Measurements from ENCODE around the gene KBTBD13.
"Not testable (repeated sequence)": the region's sequence is repeated elsewhere in the genome, so short reads cannot be mapped to it uniquely, and the experiment has no call there.

KBTBD13 gene

GRCh38 chr15:65087873-65088642 lies 11.5 kb downstream of the KBTBD13 start:
- no peak for TF ChIP-seq CTCF (IDR thresholded peaks at IDR 0.05; ENCODE audit: low read depth, low read length, missing control alignments)
- H3K4me3 ChIP-seq (ENCODE audit: low read depth, low read length), result no peak overlapping the region
- no peak for DNase-seq (ENCODE audit: low read depth)

GRCh38 chr15:65088643-65089021 lies 12.1 kb downstream of the KBTBD13 start:
- H3K4me3 ChIP-seq (ENCODE audit: low read depth, low read length), result no peak overlapping the region
- no peak for DNase-seq (ENCODE audit: low read depth)
- TF ChIP-seq CTCF (IDR thresholded peaks at IDR 0.05; ENCODE audit: low read depth, low read length, missing control alignments), result no peak

- no peak overlapping the region for H3K4me3 ChIP-seq (ENCODE audit: low read depth, low read length)
- no peak for TF ChIP-seq CTCF (IDR thresholded peaks at IDR 0.05; ENCODE audit: low read depth, low read length, missing control alignments)
- DNase-seq (ENCODE audit: low read depth), result no peak
These were observed 12.8 kb downstream of the KBTBD13 start for GRCh38 chr15:65089206-65089824.

- TF ChIP-seq CTCF (IDR thresholded peaks at IDR 0.05; ENCODE audit: low read depth, low read length, missing control alignments), result no peak
- no peak for DNase-seq (ENCODE audit: low read depth)
- no peak overlapping the region for H3K4me3 ChIP-seq (ENCODE audit: low read depth, low read length)
These were observed 15.6 kb downstream of the KBTBD13 start for GRCh38 chr15:65091946-65092770.

GRCh38 chr15:65092911-65093792 lies 16.6 kb downstream of the KBTBD13 start:
- no peak for DNase-seq (ENCODE audit: low read depth)
- no peak for TF ChIP-seq CTCF (IDR thresholded peaks at IDR 0.05; ENCODE audit: low read depth, low read length, missing control alignments)
- no peak overlapping the region for H3K4me3 ChIP-seq (ENCODE audit: low read depth, low read length)

- not testable (repeated sequence) for DNase-seq (ENCODE audit: low read depth); H3K4me3 ChIP-seq (ENCODE audit: low read depth, low read length)
These were observed 17.2 kb downstream of the KBTBD13 start for GRCh38 chr15:65093793-65094170.
